Stimulated activated CD8-positive, alpha-beta memory T cell treated with anti-CD3 and anti-CD28 coated beads, Interleukin-7, amount 100 ng/mL, for 24 hours (primary cell): ENCODE data around the gene PPP1R14D.

Experiments used
- DNase-seq: peaks from one replicate; pipeline ENCODE4 v3.0.0-alpha.2; 2020; ENCODE audit warnings: low read depth

The PPP1R14D gene

GRCh38 chr15:40819048-40819447, 9.5 kb downstream of the PPP1R14D start:
- no peak for DNase-seq

- DNase-seq: no peak
Measured at GRCh38 chr15:40815042-40815698, 13.3 kb downstream of the PPP1R14D start.

GRCh38 chr15:40812721-40813425, 15.6 kb downstream of the PPP1R14D start:
- no peak for DNase-seq

- no peak for DNase-seq
Measured at GRCh38 chr15:40808861-40809450, 19.6 kb downstream of the PPP1R14D start.

GRCh38 chr15:40807888-40808461, 20.5 kb downstream of the PPP1R14D start:
- no peak for DNase-seq

- peak; percentile 92 for DNase-seq
Measured at GRCh38 chr15:40807028-40807887, 21.2 kb downstream of the PPP1R14D start, which contains the start of the genes DNAJC17 and ZFYVE19. Gene DNAJC17 (minus strand): TSS chr15:40807473. CDS start chr15:40807446, 27 bp downstream. Gene ZFYVE19 (plus strand): TSS chr15:40807089. CDS start chr15:40807590, 501 bp downstream.

- DNase-seq: no peak
Measured at GRCh38 chr15:40806672-40807027, 21.9 kb downstream of the PPP1R14D start.

GRCh38 chr15:40803688-40804087, 24.8 kb downstream of the PPP1R14D start:
- DNase-seq: no peak

- DNase-seq: no peak
Measured at GRCh38 chr15:40803076-40803475, 25.4 kb downstream of the PPP1R14D start.

GRCh38 chr15:40799523-40799922, 29.0 kb downstream of the PPP1R14D start:
- DNase-seq: no peak

- DNase-seq: no peak
Measured at GRCh38 chr15:40796512-40796911, 32.0 kb downstream of the PPP1R14D start.

- no peak for DNase-seq
Measured at GRCh38 chr15:40796041-40796440, 32.5 kb downstream of the PPP1R14D start.

GRCh38 chr15:40793216-40793989, 35.1 kb downstream of the PPP1R14D start:
- no peak for DNase-seq

GRCh38 chr15:40792394-40792793, 36.1 kb downstream of the PPP1R14D start:
- no peak for DNase-seq

- no peak for DNase-seq
Measured at GRCh38 chr15:40790718-40791117, 37.8 kb downstream of the PPP1R14D start.

GRCh38 chr15:40789999-40790398, 38.5 kb downstream of the PPP1R14D start:
- no peak for DNase-seq

GRCh38 chr15:40789119-40789518, 39.4 kb downstream of the PPP1R14D start:
- DNase-seq: no peak

- no peak for DNase-seq
Measured at GRCh38 chr15:40787991-40788390, 40.5 kb downstream of the PPP1R14D start.

- DNase-seq: no peak
Measured at GRCh38 chr15:40787344-40787841, 41.1 kb downstream of the PPP1R14D start.

- no peak for DNase-seq
Measured at GRCh38 chr15:40785814-40786213, 42.7 kb downstream of the PPP1R14D start.

GRCh38 chr15:40785164-40785563, 43.3 kb downstream of the PPP1R14D start:
- DNase-seq: no peak
